ENCODE data around the gene DAW1. TPM values are rescaled to one million over a fixed set of nuclear protein-coding genes. Genes with fewer than 3 reads are reported as not detected.

The DAW1 gene
- total RNA-seq, 1 donor from 2014 or later: 0.86 TPM

DNA sequence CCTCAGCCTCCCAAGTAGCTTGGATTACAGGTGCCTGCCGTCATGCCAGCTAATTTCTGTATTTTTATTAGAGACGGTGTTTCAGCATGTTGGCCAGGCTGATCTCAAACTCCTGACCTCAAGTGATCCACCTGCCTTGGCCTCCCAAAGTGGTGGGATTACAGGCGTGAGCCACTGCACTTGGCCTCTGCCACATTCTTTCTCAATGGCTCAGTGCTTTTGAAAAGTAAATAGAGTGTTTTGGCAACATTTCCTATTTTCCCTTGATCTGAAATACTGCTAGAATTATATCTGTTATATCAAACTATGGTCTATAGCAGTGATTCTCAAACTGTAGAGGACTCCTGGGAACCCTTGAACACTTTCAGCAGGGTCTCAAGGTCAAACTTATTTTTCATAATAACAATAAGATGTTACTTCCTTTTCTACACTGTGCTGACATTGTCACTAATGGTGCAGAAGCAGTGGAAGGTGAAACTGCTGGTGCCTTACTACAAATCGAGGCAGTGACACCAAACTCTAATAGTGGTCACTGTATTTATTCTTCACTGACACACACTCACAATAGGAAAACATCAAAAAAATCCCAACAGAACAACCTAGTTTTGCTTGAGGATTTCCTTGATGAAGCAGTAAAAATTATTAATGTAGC, 10.6 kb downstream of the DAW1 start:
- Histone ChIP-seq H3K9ac (ENCODE audit: low read length) (no peak overlapping the region), H3K36me3 (ENCODE audit: insufficient read depth, low read length) (no peaks in the 10 kb centered on the region), H2AFZ (ENCODE audit: low read depth, low read length) (no peak overlapping the region), H3K4me1 (ENCODE audit: insufficient read depth, low read length) (no peaks in the 10 kb centered on the region), H3K9me3 (ENCODE audit: insufficient read depth, low read depth, low read length) (no peaks in the 10 kb centered on the region), H3K4me3 (ENCODE audit: insufficient read depth, low read depth, low read length) (no peak overlapping the region), H3K27me3 (ENCODE audit: insufficient read depth, low read length) (no peaks in the 10 kb centered on the region), H4K20me1 (ENCODE audit: insufficient read depth, low read length) (no peaks in the 10 kb centered on the region), H3K27ac (ENCODE audit: low read depth, low read length) (no peak overlapping the region), H3K79me2 (ENCODE audit: insufficient read depth, low read length) (no peaks in the 10 kb centered on the region), H3K4me2 (ENCODE audit: low read length) (no peak overlapping the region)
- Mint-ChIP-seq H3K4me3 (ENCODE audit: unreplicated experiment) (no peak overlapping the region), H3K4me1 (ENCODE audit: low read depth, unreplicated experiment) (no peaks in the 10 kb centered on the region), H3K27ac (ENCODE audit: unreplicated experiment) (no peak overlapping the region), H3K9me3 (ENCODE audit: unreplicated experiment) (no peaks in the 10 kb centered on the region), H3K27me3 (ENCODE audit: low read depth, unreplicated experiment) (no peaks in the 10 kb centered on the region), H3K36me3 (ENCODE audit: low read depth, unreplicated experiment) (no peaks in the 10 kb centered on the region)
- no peak for TF ChIP-seq EZH2 (IDR thresholded peaks at IDR 0.05; ENCODE audit: insufficient read depth, low read length)
- TF ChIP-seq, protein P1, sequence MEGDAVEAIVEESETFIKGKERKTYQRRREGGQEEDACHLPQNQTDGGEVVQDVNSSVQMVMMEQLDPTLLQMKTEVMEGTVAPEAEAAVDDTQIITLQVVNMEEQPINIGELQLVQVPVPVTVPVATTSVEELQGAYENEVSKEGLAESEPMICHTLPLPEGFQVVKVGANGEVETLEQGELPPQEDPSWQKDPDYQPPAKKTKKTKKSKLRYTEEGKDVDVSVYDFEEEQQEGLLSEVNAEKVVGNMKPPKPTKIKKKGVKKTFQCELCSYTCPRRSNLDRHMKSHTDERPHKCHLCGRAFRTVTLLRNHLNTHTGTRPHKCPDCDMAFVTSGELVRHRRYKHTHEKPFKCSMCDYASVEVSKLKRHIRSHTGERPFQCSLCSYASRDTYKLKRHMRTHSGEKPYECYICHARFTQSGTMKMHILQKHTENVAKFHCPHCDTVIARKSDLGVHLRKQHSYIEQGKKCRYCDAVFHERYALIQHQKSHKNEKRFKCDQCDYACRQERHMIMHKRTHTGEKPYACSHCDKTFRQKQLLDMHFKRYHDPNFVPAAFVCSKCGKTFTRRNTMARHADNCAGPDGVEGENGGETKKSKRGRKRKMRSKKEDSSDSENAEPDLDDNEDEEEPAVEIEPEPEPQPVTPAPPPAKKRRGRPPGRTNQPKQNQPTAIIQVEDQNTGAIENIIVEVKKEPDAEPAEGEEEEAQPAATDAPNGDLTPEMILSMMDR (IDR thresholded peaks at IDR 0.05; ENCODE audit: insufficient read depth, low read depth, low read length): no peak
- DNase-seq (ENCODE audit: low read depth): no peak
- no peak for FAIRE-seq

DNA sequence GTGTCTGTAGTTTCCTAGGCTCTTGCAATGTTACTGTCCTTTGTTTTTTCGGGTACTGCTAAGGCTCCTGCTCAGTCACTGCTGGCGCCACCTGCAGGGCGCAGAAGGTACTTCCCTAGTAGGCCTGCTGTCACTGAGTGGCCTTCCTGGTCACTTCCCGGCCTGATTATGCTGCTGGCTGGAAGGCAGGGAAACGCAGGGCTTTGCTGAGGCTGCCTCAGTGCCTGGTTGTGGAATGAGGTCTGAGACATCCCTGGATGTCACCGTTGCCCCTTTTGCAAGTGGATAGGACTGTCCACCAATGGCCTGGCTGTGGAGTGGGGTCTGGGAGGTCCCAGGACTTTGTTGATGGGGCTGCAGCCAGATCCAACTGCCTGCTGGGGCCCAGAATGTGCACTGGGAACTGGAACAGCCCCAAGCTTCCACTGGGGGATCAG, 13.1 kb downstream of the DAW1 start:
- no peak overlapping the region for H3K27ac ChIP-seq (ENCODE audit: low read depth, low read length)
- no peak overlapping the region for H3K9ac ChIP-seq (ENCODE audit: low read length)
- peaks cover 2% of the 10 kb centered on the region for H3K27me3 Mint-ChIP-seq (ENCODE audit: low read depth, unreplicated experiment)
- H3K79me2 ChIP-seq (ENCODE audit: insufficient read depth, low read length): no peaks in the 10 kb centered on the region
- H4K20me1 ChIP-seq (ENCODE audit: insufficient read depth, low read length): no peaks in the 10 kb centered on the region
- FAIRE-seq (no peak), DNase-seq (ENCODE audit: low read depth) (peak; percentile 50)
- no peaks in the 10 kb centered on the region for H3K4me1 Mint-ChIP-seq (ENCODE audit: low read depth, unreplicated experiment)
- H2AFZ ChIP-seq (ENCODE audit: low read depth, low read length): peak overlapping the region; percentile 72
- H3K36me3 ChIP-seq (ENCODE audit: insufficient read depth, low read length): no peaks in the 10 kb centered on the region
- no peaks in the 10 kb centered on the region for H3K36me3 Mint-ChIP-seq (ENCODE audit: low read depth, unreplicated experiment)
- H3K9me3 Mint-ChIP-seq (ENCODE audit: unreplicated experiment): no peaks in the 10 kb centered on the region
- no peaks in the 10 kb centered on the region for H3K4me1 ChIP-seq (ENCODE audit: insufficient read depth, low read length)
- no peaks in the 10 kb centered on the region for H3K27me3 ChIP-seq (ENCODE audit: insufficient read depth, low read length)
- H3K27ac Mint-ChIP-seq (ENCODE audit: unreplicated experiment): peak overlapping the region; percentile 78
- no peak for TF ChIP-seq EZH2 (IDR thresholded peaks at IDR 0.05; ENCODE audit: insufficient read depth, low read length)
- TF ChIP-seq, protein P1 (IDR thresholded peaks at IDR 0.05; ENCODE audit: insufficient read depth, low read depth, low read length): peak; percentile 84
- H3K9me3 ChIP-seq (ENCODE audit: insufficient read depth, low read depth, low read length): no peaks in the 10 kb centered on the region
- H3K4me3 ChIP-seq (ENCODE audit: insufficient read depth, low read depth, low read length): no peak overlapping the region
- no peak overlapping the region for H3K4me2 ChIP-seq (ENCODE audit: low read length)
- no peak overlapping the region for H3K4me3 Mint-ChIP-seq (ENCODE audit: unreplicated experiment)

DNA sequence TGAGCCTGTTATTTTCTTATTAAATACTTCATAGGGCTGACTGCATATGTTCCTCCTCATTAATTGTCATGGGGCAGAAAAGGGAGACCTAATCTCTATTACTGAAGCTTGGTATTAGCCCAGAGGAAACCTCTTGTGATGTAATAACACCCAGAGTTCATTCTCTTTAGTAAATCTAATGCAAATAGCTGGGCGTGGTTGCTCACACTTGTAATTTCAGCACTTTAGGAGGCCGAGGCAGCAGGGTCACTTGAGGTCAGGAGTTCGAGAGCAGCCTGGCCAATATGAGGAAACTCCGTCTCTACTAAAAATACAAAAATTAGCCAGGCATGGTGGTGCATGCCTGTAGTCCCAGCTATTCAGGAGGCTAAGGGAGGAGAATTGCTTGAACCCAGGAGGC, 14.7 kb downstream of the DAW1 start:
- DNase-seq (ENCODE audit: low read depth): no peak
- Histone ChIP-seq H3K36me3 (ENCODE audit: insufficient read depth, low read length) (no peaks in the 10 kb centered on the region), H3K27me3 (ENCODE audit: insufficient read depth, low read length) (no peaks in the 10 kb centered on the region), H3K4me2 (ENCODE audit: low read length) (no peak overlapping the region), H3K9me3 (ENCODE audit: insufficient read depth, low read depth, low read length) (no peaks in the 10 kb centered on the region), H2AFZ (ENCODE audit: low read depth, low read length) (no peak overlapping the region), H4K20me1 (ENCODE audit: insufficient read depth, low read length) (no peaks in the 10 kb centered on the region), H3K4me3 (ENCODE audit: insufficient read depth, low read depth, low read length) (no peak overlapping the region), H3K9ac (ENCODE audit: low read length) (no peak overlapping the region), H3K79me2 (ENCODE audit: insufficient read depth, low read length) (no peaks in the 10 kb centered on the region), H3K27ac (ENCODE audit: low read depth, low read length) (no peak overlapping the region), H3K4me1 (ENCODE audit: insufficient read depth, low read length) (no peaks in the 10 kb centered on the region)
- no peak for TF ChIP-seq EZH2 (IDR thresholded peaks at IDR 0.05; ENCODE audit: insufficient read depth, low read length)
- TF ChIP-seq, protein P1 (IDR thresholded peaks at IDR 0.05; ENCODE audit: insufficient read depth, low read depth, low read length): no peak
- Mint-ChIP-seq H3K4me3 (ENCODE audit: unreplicated experiment) (no peak overlapping the region), H3K4me1 (ENCODE audit: low read depth, unreplicated experiment) (no peaks in the 10 kb centered on the region), H3K27ac (ENCODE audit: unreplicated experiment) (no peak overlapping the region), H3K27me3 (ENCODE audit: low read depth, unreplicated experiment) (peaks cover 2% of the 10 kb centered on the region), H3K36me3 (ENCODE audit: low read depth, unreplicated experiment) (no peaks in the 10 kb centered on the region), H3K9me3 (ENCODE audit: unreplicated experiment) (no peaks in the 10 kb centered on the region)
- FAIRE-seq: no peak
